Loucy (cell line): ENCODE measurements around the gene PI16.

Experiments
- H2AFZ ChIP-seq: fragments of 200-600 bp; sonication (generic); 2 replicates; pipeline ENCODE4 v1.6.0; 2016; ENCODE audit warnings: antibody characterized with exemption, mild to moderate bottlenecking, low read length, moderate library complexity
- H3F3A ChIP-seq: fragments of 200-600 bp; 2 replicates; pipeline ENCODE4 v1.6.0; 2016; ENCODE audit warnings: antibody characterized with exemption, low read depth, mild to moderate bottlenecking
- H3K27me3 ChIP-seq: fragments of 200-600 bp; sonication (generic); 2 replicates; pipeline ENCODE4 v1.6.1; 2014; ENCODE audit warnings: low read length, mild to moderate bottlenecking; ENCODE audit not compliant: insufficient read depth, poor library complexity, severe bottlenecking
- H3K36me3 ChIP-seq: fragments of 200-600 bp; sonication (generic); 2 replicates; pipeline ENCODE4 v1.6.1; 2016; ENCODE audit warnings: low read length; ENCODE audit not compliant: insufficient read depth
- H3K4me1 ChIP-seq: fragments of 200-600 bp; sonication (generic); 2 replicates; pipeline ENCODE4 v1.5.1; 2014; ENCODE audit warnings: low read length, mild to moderate bottlenecking; ENCODE audit not compliant: insufficient read depth, poor library complexity, severe bottlenecking
- H3K4me2 ChIP-seq: fragments of 200-600 bp; sonication (generic); 2 replicates; pipeline ENCODE4 v1.6.0; 2014; ENCODE audit warnings: antibody characterized with exemption, low read length, low read depth, mild to moderate bottlenecking; ENCODE audit not compliant: poor library complexity, severe bottlenecking
- H3K4me3 ChIP-seq: fragments of 200-600 bp; sonication (generic); 2 replicates; pipeline ENCODE4 v1.5.1; 2014; ENCODE audit warnings: low read length, mild to moderate bottlenecking, mixed read lengths; ENCODE audit not compliant: poor library complexity, severe bottlenecking
- H3K79me2 ChIP-seq: fragments of 200-600 bp; sonication (generic); 2 replicates; pipeline ENCODE4 v1.6.1; 2014; ENCODE audit warnings: low read length; ENCODE audit not compliant: insufficient read depth
- H3K9ac ChIP-seq: fragments of 200-600 bp; sonication (generic); 2 replicates; pipeline ENCODE4 v1.6.0; 2014; ENCODE audit warnings: mild to moderate bottlenecking, low read depth, low read length, moderate library complexity; ENCODE audit not compliant: poor library complexity, severe bottlenecking
- H3K9me2 ChIP-seq: fragments of 200-600 bp; sonication (generic); replicated peaks from 2 replicates; pipeline ENCODE4 v1.6.1; 2016; ENCODE audit warnings: low read depth, low read length, mixed read lengths
- H3K9me3 ChIP-seq: fragments of 200-600 bp; sonication (generic); 2 replicates; pipeline ENCODE4 v1.6.1; 2014; ENCODE audit warnings: mild to moderate bottlenecking, antibody characterized with exemption, low read length, low read depth; ENCODE audit not compliant: insufficient read depth
- H4K20me1 ChIP-seq: fragments of 200-600 bp; sonication (generic); 2 replicates; pipeline ENCODE4 v1.6.0; 2014; ENCODE audit warnings: antibody characterized with exemption, low read length, mild to moderate bottlenecking; ENCODE audit not compliant: insufficient read depth, poor library complexity, severe bottlenecking
- EZH2phosphoT487 ChIP-seq: fragments of 200-600 bp; IDR thresholded peaks from 2 replicates; pipeline ENCODE4 v1.6.1; 2018; ENCODE audit warnings: antibody characterized with exemption, mild to moderate bottlenecking, moderate library complexity, borderline replicate concordance
- TF ChIP-seq, protein P1 (sequence below): fragments of 200-600 bp; sonication (generic); conservative IDR thresholded peaks from 2 replicates; pipeline ENCODE4 v1.5.1; 2014; ENCODE audit warnings: mild to moderate bottlenecking, antibody characterized with exemption, low read length

Gene PI16

DNA sequence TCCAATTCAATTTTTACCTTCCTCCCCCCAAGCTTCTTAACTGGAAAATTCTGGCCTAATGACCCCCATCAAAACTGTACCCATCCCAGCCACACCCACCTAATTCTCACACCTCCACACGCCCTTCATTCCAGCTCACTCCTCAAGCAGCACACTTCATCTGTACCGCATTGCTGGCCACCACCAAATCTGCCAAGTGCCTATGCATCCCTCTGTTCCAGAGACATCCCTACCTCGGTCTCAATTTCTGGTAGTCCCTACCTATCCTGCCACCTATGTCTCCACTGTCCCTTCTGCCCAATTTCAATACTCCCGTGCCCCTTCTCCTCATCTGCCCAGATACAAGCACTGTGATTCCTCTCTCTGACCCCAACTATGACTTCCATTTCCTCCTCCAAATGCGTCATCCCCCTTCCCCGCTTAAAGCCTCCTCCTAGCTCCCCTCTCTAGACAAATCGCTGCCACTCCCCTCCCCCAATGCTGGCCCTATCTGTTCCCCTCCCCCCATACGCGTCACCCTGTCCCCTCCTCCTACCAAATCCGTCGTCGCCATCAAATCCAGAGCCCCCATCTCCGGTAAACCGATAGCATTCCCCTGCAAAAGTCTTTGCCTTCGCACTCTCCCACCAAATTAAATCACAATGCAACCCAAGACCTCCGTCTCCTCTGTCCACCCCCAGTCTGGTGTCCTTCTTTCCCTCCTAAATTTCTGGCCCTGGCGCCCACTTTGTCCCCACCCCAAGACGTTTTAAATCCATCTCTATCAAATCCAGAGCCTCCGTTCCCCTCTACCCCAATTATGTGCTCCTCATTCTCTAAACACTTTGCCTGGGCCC lies 30.3 kb downstream of the PI16 start:
- Histone ChIP-seq H2AFZ (no peak overlapping the region), H3K9ac (peak overlapping the region; percentile 88), H4K20me1 (peaks cover 59% of the 10 kb centered on the region), H3K79me2 (peaks cover 71% of the 10 kb centered on the region), H3K4me3 (peak overlapping the region; percentile 83), H3K4me1 (peaks cover 44% of the 10 kb centered on the region), H3K4me2 (peak overlapping the region; percentile 100), H3K9me2 (no peaks in the 10 kb centered on the region), H3K36me3 (no peaks in the 10 kb centered on the region), H3F3A (no peaks in the 10 kb centered on the region; the same call in 1 of the 2 replicates), H3K27me3 (peaks cover 3% of the 10 kb centered on the region), H3K9me3 (no peaks in the 10 kb centered on the region)
- TF ChIP-seq, protein P1, sequence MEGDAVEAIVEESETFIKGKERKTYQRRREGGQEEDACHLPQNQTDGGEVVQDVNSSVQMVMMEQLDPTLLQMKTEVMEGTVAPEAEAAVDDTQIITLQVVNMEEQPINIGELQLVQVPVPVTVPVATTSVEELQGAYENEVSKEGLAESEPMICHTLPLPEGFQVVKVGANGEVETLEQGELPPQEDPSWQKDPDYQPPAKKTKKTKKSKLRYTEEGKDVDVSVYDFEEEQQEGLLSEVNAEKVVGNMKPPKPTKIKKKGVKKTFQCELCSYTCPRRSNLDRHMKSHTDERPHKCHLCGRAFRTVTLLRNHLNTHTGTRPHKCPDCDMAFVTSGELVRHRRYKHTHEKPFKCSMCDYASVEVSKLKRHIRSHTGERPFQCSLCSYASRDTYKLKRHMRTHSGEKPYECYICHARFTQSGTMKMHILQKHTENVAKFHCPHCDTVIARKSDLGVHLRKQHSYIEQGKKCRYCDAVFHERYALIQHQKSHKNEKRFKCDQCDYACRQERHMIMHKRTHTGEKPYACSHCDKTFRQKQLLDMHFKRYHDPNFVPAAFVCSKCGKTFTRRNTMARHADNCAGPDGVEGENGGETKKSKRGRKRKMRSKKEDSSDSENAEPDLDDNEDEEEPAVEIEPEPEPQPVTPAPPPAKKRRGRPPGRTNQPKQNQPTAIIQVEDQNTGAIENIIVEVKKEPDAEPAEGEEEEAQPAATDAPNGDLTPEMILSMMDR: no peak
- TF ChIP-seq EZH2phosphoT487: no peak

GRCh38 chr6:36985417-36985807 lies 30.9 kb downstream of the PI16 start:
- Histone ChIP-seq H3K27me3 (peaks cover 3% of the 10 kb centered on the region), H3K4me2 (peak overlapping the region; percentile 100), H3K9me2 (no peaks in the 10 kb centered on the region), H3K4me1 (peaks cover 44% of the 10 kb centered on the region), H3K36me3 (no peaks in the 10 kb centered on the region), H2AFZ (peak overlapping the region; percentile 60; the same call in 1 of the 2 replicates), H3K4me3 (peak overlapping the region; percentile 83), H3K9me3 (no peaks in the 10 kb centered on the region), H4K20me1 (peaks cover 52% of the 10 kb centered on the region), H3K79me2 (peaks cover 65% of the 10 kb centered on the region), H3K9ac (peak overlapping the region; percentile 88), H3F3A (no peaks in the 10 kb centered on the region; the same call in 1 of the 2 replicates)
- TF ChIP-seq, protein P1: no peak
- TF ChIP-seq EZH2phosphoT487: no peak

DNA sequence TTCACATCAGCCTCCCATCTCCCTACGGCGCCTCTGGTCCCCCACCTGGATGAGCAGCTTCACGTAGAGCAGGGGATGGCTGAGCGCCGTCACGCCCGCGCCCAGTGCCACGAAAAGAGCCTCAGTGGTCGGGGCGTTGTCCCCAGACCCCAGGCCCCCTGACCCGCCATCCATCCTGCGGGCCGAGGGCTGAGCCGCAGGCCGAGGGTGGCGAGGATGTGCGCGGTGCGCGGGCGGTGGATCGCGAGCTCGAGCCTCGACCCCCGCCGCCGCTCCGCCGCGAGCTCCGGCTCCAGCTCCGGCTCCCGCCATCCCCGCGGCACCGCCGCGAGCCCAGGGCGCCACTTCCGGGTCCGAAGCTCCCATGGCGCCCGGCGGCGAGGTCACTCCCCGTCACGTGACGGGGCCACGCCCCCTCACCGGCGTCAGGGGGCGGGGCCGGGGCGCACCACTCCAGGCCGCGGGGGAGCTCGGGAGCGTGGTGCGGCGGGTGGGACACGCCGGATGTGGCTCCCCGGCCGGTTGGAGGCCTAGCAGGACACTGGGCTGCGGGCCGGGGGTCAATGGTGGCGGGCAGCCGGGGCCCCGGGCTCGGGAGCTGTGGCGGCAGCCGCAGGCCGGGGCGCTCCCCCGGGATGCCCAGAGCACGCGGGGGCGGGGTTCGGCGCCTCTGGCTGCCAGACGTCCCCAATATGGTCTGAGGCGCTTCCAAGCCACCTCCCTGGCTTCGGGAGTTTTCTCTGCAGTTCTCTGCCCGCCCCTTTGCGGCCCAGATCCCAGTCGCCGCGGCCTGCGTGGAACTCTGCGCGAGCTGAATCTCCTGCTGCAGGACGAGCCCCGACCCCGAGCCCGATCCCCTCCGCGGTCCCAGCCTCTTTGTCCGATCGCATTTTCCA lies 31.5 kb downstream of the PI16 start, which contains the start of gene MTCH1:
MTCH1 (minus strand) TSS at position 389 of the 896 bp plus-strand sequence; CDS start at position 366, 23 bp downstream.
- Histone ChIP-seq H2AFZ (peak within 1 kb of the TSS; percentile 74), H3K36me3 (no peaks in the 10 kb centered on the region), H3K4me1 (peaks cover 37% of the 10 kb centered on the region), H3K4me3 (peak within 1 kb of the TSS; percentile 83), H3K9ac (peak within 1 kb of the TSS; percentile 88), H3K9me3 (no peaks in the 10 kb centered on the region), H3K27me3 (peaks cover 3% of the 10 kb centered on the region), H4K20me1 (peaks cover 46% of the 10 kb centered on the region), H3K4me2 (peak within 1 kb of the TSS; percentile 100), H3K79me2 (peaks cover 59% of the 10 kb centered on the region), H3K9me2 (no peaks in the 10 kb centered on the region), H3F3A (no peaks in the 10 kb centered on the region)
- no peak for TF ChIP-seq EZH2phosphoT487
- TF ChIP-seq, protein P1: no peak
